ENCODE data around the gene MYL10.

Gene MYL10

GRCh38 chr7:101629171-101629570 is at the start of gene MYL10:
TSS of gene MYL10 (minus strand) at chr7:101629296. CDS start at chr7:101629118, 178 bp downstream.
- DNase-seq: no peak

- DNase-seq: no peak
Measured at GRCh38 chr7:101678658-101679057, 49.6 kb upstream of the MYL10 start.

- no peak for DNase-seq
Measured at GRCh38 chr7:101677797-101678479, 48.8 kb upstream of the MYL10 start.

DNA sequence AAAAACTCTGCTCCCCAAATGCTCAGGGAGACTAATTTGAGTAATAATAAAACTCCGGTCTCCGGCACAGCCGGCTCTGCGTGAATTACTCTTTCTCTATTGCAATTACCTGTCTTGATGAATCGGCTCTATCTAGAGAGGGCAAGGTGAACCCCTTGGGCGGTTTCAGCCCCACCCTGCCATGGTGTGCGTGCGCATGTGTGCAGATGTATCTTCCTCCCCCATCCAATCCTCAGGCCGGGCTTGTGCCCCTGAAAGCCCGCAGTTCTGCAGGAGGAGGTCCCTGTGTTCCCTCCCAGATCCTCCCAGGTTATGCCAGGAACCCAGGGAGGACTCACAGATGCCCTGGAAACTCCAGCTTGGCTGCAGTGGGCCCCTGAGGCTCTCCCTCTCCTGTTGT is 48.3 kb upstream of the MYL10 start:
- DNase-seq: no peak

DNA sequence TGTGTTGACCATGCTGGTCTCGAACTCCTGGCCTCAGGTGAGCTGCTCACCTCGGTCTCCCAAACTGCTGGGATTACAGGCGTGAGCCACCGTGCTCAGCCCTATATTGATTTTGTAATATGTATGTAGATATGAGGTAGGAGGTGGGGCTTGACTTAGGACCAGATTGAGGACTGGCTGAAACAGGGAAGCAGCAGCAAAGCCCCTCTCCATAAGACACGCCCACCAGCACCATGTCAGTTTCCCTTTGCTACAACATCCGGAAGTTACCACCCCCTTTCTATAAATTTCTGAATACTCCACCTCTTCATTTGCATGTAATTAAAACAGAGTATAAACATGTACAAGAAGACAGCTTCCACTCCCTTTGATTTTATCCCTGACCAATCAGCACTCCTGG is 47.9 kb upstream of the MYL10 start:
- no peak for DNase-seq

- DNase-seq: no peak
Measured at GRCh38 chr7:101676062-101676598, 47.0 kb upstream of the MYL10 start.

DNA sequence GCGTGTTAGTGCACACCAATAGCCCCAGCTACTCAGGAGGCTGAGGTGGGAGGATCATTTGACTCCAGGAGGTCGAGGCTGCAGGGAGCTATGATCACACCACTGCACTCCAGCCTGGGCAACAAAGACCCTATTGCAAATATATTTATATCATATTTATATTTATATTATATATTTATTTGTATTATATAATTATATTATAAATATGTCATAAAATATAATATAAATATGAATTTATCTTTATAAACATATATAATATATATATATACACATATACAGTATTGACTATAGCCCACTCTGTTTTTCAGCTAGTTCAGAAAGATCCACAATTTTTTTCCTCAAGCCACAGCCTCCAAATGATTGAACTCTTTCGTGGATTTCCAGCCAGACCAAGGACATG is 45.3 kb upstream of the MYL10 start:
- no peak for DNase-seq

DNA sequence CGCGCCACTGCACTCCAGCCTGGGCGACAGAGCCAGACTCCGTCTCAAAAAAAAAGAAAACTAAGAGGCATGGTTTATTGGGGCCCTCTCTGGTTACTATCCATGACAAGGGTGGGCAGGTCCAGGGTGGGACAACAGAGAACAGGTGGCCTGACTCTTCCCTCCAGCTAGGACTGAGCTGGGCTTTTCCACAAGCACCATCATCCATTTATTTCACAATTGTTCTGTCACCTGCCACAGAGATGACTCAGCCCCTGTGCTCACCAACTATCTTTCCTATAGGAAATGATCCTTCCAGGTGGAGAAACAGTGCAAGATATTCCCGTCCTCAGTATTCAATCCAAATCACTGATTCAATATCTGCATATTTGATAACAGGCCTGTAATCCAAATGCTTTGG is 44.9 kb upstream of the MYL10 start:
- no peak for DNase-seq

DNA sequence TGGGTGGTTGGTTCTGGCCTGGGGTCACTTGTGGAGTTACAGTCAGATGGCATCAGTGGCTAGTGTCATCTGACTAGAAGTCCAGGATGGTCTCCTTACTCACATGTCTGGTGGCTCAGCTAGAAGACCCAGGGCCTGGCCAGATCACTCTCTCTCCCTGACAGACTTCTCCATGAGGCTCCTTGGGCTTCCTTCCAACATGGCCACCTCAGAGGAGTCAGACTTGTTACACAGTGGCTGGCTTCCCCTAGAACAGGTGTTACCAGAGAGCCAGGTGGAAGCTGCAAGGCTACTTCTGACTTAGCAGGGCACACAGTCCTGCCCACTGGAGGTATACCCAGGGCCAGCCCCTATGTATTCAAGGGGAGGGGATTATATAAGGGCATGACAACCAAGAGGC is 44.2 kb upstream of the MYL10 start:
- no peak for DNase-seq

GRCh38 chr7:101671371-101672356 is 42.6 kb upstream of the MYL10 start:
- DNase-seq: no peak

DNA sequence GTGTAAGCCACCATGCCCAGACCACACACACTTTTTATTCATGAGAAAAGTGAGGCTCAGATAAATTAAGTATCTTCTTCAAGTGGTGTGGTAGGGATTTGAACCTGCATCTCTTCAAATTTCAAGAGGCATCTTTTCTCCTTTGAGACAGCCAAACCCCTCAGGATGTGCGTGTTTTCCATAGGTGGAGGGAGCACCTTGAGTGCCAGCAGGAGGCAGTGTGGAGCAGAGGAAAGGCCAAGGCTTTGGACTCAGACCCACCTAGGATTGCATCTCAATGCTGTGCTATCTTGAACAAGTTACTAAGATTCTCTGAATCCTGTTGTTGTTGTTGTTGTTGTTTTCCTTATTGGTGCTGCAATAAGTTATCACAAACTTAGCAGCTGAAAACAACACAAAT is 40.2 kb upstream of the MYL10 start:
- no peak for DNase-seq

- DNase-seq: no peak
Measured at GRCh38 chr7:101668726-101669125, 39.6 kb upstream of the MYL10 start.

DNA sequence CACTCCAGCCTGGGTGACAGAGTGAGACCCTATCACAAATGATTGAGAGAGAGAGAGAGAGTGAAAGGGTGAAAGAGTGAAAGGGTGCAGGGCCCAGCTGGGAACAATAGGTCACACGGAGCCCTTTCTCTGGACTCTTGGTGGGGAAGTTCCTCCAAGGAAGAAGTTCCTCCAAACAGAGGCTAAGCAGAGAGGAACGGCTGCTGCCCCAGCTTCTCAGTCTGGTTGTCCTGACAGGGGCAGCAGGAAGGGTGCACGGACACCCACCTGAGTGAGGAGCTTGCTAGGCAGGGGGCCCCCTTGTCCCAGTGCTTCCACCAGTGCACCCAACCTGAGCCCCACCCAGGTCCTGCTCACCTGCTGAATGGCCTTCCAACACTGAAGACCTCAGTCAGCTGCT is 38.8 kb upstream of the MYL10 start:
- no peak for DNase-seq

DNA sequence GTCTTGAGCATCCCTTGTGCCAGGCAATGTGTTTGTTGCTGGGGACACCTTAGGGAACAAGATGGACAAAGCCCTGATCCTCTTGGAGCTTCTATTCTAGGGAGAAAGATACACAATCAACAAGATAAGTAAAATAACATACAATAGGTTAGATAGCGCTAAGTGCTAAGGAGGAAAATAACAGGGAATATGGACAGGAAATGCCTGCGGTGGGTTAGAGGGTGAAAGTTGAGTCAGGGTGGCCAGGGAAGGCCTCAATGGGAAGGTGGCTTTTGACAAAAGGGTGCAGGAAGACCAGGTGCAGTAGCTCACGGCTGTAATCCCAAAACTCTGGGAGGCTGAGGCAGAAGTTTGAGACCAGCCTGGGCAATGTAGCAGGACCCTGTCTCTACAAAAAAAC is 38.3 kb upstream of the MYL10 start:
- DNase-seq: no peak

GRCh38 chr7:101666741-101667140 is 37.6 kb upstream of the MYL10 start:
- DNase-seq: no peak

- no peak for DNase-seq
Measured at GRCh38 chr7:101666293-101666692, 37.2 kb upstream of the MYL10 start.

DNA sequence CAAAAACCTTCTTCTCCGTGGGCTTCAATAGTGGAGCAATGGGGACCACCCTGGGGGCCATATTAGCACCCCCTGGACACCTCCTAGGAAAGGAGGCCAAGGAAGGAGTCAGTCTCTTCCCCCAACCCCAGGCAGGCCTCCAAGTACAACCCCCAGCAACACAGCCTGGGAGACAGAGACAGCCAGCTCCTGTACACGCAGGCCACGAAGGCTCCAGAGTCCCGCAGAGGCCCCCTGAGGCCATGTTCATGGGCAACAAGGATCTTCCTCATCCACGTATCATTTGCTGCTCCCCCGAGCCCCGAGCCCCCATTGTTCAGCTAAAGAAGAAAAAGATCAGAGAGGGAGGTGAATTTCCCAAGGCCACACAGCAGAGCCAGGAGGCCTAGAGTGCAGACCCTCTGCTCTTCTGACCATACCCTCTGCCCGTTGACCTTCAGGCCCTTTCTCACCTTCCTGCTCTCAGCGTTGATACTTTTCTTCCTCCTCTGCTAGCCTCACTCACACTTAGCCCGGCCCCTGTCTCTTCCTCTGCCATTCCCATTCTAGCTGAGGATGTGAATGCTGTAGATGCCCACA is 35.9 kb upstream of the MYL10 start:
- DNase-seq: no peak

DNA sequence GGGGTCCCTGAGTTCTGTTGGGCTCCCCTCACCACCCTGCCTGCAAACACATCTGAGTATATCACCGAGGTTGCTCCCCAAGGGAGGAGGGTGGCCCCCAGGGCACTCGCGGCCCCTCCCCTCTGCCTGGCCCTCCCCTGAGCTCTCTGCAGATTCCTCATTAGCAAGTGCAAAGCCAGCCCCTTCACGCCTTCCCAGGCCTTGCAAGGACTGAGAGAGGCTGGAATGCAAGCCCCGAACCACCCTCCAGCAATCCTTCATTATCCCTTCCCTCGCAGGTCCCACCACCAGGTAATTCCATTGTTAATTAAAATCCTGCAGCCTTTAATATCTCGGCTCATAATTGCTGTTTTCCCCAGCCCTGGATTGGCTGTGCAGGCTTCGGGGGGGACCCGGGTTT is 35.3 kb upstream of the MYL10 start:
- DNase-seq: no peak

DNA sequence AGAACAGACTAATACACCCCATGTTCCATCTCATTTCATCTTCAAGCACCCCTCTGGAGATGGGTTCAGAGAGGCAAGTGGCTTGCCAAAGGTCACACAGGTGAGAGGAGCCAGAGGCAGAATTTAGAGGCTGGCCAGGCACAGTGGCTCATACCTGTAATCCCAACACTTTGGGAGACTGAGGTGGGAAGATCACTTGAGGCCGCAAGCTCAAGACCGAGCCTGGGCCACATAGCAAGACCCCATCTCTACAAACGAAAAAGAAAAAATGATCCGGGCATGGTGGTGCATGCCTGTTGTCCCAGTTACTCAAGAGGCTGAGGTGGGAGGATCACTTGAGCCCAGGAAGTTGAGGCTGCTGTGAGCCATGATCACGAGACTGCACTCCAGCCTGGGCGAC is 34.7 kb upstream of the MYL10 start:
- DNase-seq: no peak

GRCh38 chr7:101662447-101662998 is 33.4 kb upstream of the MYL10 start:
- no peak for DNase-seq

- DNase-seq: no peak
Measured at GRCh38 chr7:101659706-101660105, 30.6 kb upstream of the MYL10 start.

DNA sequence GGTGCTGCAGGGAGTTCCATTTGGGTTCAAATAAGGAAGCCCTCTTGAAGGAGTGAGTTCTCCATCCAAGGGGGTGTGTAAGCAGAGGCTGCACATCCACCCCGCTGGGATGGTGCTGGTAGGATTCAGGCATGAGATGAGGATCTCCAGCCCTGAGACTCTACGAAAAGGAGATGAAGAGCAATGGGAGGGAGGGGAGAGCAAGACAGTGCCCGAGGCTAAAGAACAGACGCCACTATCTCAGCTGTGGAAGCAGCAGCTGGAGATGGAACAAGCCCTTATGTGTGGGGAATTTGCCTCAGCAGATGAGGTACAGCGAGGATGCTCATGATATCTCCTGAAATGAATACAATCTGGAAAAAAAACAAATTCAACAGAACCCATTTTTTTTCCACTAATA is 28.1 kb upstream of the MYL10 start:
- no peak for DNase-seq

DNA sequence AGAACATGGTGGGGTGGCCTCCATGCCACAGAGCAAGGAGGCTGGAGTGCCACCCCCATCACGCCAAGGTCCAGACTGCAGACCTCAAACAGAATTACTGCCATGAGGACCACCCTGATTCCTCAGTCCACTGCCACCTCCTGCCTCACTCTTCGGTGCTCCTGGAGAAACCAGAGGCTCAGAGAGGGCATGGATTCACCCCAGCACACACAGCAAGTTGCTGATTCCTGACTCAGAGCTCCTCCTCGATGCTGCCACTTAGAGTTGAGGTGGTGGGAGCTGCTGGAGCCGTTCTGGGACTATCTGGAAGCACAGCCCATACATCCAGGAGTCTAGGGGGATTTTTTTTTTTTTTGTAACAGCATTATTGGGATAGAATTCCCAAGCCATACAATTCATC is 22.0 kb upstream of the MYL10 start:
- no peak for DNase-seq
